ENCODE measurements around the gene DNAI1. TPM values are rescaled to one million over a fixed set of nuclear protein-coding genes. Genes with fewer than 3 reads are reported as not detected.
"Not testable (repeated sequence)": the region's sequence is repeated elsewhere in the genome, so short reads cannot be mapped to it uniquely, and the experiment has no call there.

The DNAI1 gene
- total RNA-seq, 1 donor from 2014 or later = not detected

GRCh38 chr9:34430843-34431437 lies 27.7 kb upstream of the DNAI1 start:
- Histone ChIP-seq H3K4me3 (ENCODE audit: low read length in 3 of 3) (peak overlapping the region in 2 of 3 donors; percentile 17 to 22), H3K9me3 (ENCODE audit: control insufficient read depth in 3 of 3, low read length in 3 of 3) (no peaks in the 10 kb centered on the region), H3K9ac (ENCODE audit: low read depth in 1 of 3, low read length in 3 of 3) (no peak overlapping the region), H3K27ac (ENCODE audit: low read depth, low read length) (peak overlapping the region; percentile 31), H3K36me3 (ENCODE audit: control insufficient read depth in 3 of 3, insufficient read depth in 3 of 3, low read length in 3 of 3) (peaks cover 0 to 3% (median 0%) of the 10 kb centered on the region in 3 donors), H3K4me1 (ENCODE audit: control insufficient read depth in 3 of 3, insufficient read depth in 3 of 3, low read length in 3 of 3) (peaks cover 17 to 37% (median 24%) of the 10 kb centered on the region in 3 donors), H3K27me3 (ENCODE audit: control insufficient read depth in 3 of 3, insufficient read depth in 3 of 3, low read length in 3 of 3) (no peaks in the 10 kb centered on the region)

GRCh38 chr9:34431667-34432066 lies 26.9 kb upstream of the DNAI1 start:
- no peak overlapping the region for H3K4me3 ChIP-seq (ENCODE audit: low read length in 3 of 3)
- peaks cover 0 to 3% (median 0%) of the 10 kb centered on the region in 3 donors for H3K36me3 ChIP-seq (ENCODE audit: control insufficient read depth in 3 of 3, insufficient read depth in 3 of 3, low read length in 3 of 3)
- H3K27ac ChIP-seq (ENCODE audit: low read depth, low read length) = no peak overlapping the region
- H3K4me1 ChIP-seq (ENCODE audit: control insufficient read depth in 3 of 3, insufficient read depth in 3 of 3, low read length in 3 of 3) = peaks cover 17 to 40% (median 24%) of the 10 kb centered on the region in 3 donors
- H3K9ac ChIP-seq (ENCODE audit: low read depth in 1 of 3, low read length in 3 of 3) = no peak overlapping the region
- H3K27me3 ChIP-seq (ENCODE audit: control insufficient read depth in 3 of 3, insufficient read depth in 3 of 3, low read length in 3 of 3) = no peaks in the 10 kb centered on the region
- H3K9me3 ChIP-seq (ENCODE audit: control insufficient read depth in 3 of 3, low read length in 3 of 3) = no peaks in the 10 kb centered on the region

- H3K9ac ChIP-seq (ENCODE audit: low read depth in 1 of 3, low read length in 3 of 3) = no peak overlapping the region
- no peaks in the 10 kb centered on the region for H3K9me3 ChIP-seq (ENCODE audit: control insufficient read depth in 3 of 3, low read length in 3 of 3)
- no peak overlapping the region for H3K4me3 ChIP-seq (ENCODE audit: low read length in 3 of 3)
- no peaks in the 10 kb centered on the region for H3K36me3 ChIP-seq (ENCODE audit: control insufficient read depth in 3 of 3, insufficient read depth in 3 of 3, low read length in 3 of 3)
- H3K27me3 ChIP-seq (ENCODE audit: control insufficient read depth in 3 of 3, insufficient read depth in 3 of 3, low read length in 3 of 3) = no peaks in the 10 kb centered on the region
- no peak overlapping the region for H3K27ac ChIP-seq (ENCODE audit: low read depth, low read length)
- H3K4me1 ChIP-seq (ENCODE audit: control insufficient read depth in 3 of 3, insufficient read depth in 3 of 3, low read length in 3 of 3) = peaks cover 16 to 24% (median 18%) of the 10 kb centered on the region in 3 donors
Observed at GRCh38 chr9:34437006-34437925, 21.3 kb upstream of the DNAI1 start.

- peaks cover 16 to 23% (median 16%) of the 10 kb centered on the region in 3 donors for H3K4me1 ChIP-seq (ENCODE audit: control insufficient read depth in 3 of 3, insufficient read depth in 3 of 3, low read length in 3 of 3)
- not testable (repeated sequence) for H3K27ac ChIP-seq (ENCODE audit: low read depth, low read length); H3K9me3 ChIP-seq (ENCODE audit: control insufficient read depth in 3 of 3, low read length in 3 of 3); H3K27me3 ChIP-seq (ENCODE audit: control insufficient read depth in 3 of 3, insufficient read depth in 3 of 3, low read length in 3 of 3); H3K36me3 ChIP-seq (ENCODE audit: control insufficient read depth in 3 of 3, insufficient read depth in 3 of 3, low read length in 3 of 3); H3K9ac ChIP-seq (ENCODE audit: low read depth in 1 of 3, low read length in 3 of 3); H3K4me3 ChIP-seq (ENCODE audit: low read length in 3 of 3)
Observed at GRCh38 chr9:34437926-34438307, 20.7 kb upstream of the DNAI1 start.

GRCh38 chr9:34438465-34438864 lies 20.1 kb upstream of the DNAI1 start:
- not testable (repeated sequence) for H3K9me3 ChIP-seq (ENCODE audit: control insufficient read depth in 3 of 3, low read length in 3 of 3); H3K36me3 ChIP-seq (ENCODE audit: control insufficient read depth in 3 of 3, insufficient read depth in 3 of 3, low read length in 3 of 3); H3K4me3 ChIP-seq (ENCODE audit: low read length in 3 of 3); H3K9ac ChIP-seq (ENCODE audit: low read depth in 1 of 3, low read length in 3 of 3); H3K27me3 ChIP-seq (ENCODE audit: control insufficient read depth in 3 of 3, insufficient read depth in 3 of 3, low read length in 3 of 3); H3K27ac ChIP-seq (ENCODE audit: low read depth, low read length)
- H3K4me1 ChIP-seq (ENCODE audit: control insufficient read depth in 3 of 3, insufficient read depth in 3 of 3, low read length in 3 of 3) = peaks cover 16 to 28% (median 16%) of the 10 kb centered on the region in 3 donors

GRCh38 chr9:34440017-34440416 lies 18.6 kb upstream of the DNAI1 start:
- Histone ChIP-seq H3K27ac (ENCODE audit: low read depth, low read length) (no peak overlapping the region), H3K4me3 (ENCODE audit: low read length in 3 of 3) (no peak overlapping the region), H3K27me3 (ENCODE audit: control insufficient read depth in 3 of 3, insufficient read depth in 3 of 3, low read length in 3 of 3) (no peaks in the 10 kb centered on the region), H3K4me1 (ENCODE audit: control insufficient read depth in 3 of 3, insufficient read depth in 3 of 3, low read length in 3 of 3) (peaks cover 25 to 36% (median 29%) of the 10 kb centered on the region in 3 donors), H3K9me3 (ENCODE audit: control insufficient read depth in 3 of 3, low read length in 3 of 3) (no peaks in the 10 kb centered on the region), H3K9ac (ENCODE audit: low read depth in 1 of 3, low read length in 3 of 3) (no peak overlapping the region), H3K36me3 (ENCODE audit: control insufficient read depth in 3 of 3, insufficient read depth in 3 of 3, low read length in 3 of 3) (no peaks in the 10 kb centered on the region)

GRCh38 chr9:34442770-34443169 lies 15.8 kb upstream of the DNAI1 start:
- Histone ChIP-seq H3K4me1 (ENCODE audit: control insufficient read depth in 3 of 3, insufficient read depth in 3 of 3, low read length in 3 of 3) (peaks cover 34 to 41% (median 40%) of the 10 kb centered on the region in 3 donors), H3K27ac (ENCODE audit: low read depth, low read length) (no peak overlapping the region), H3K36me3 (ENCODE audit: control insufficient read depth in 3 of 3, insufficient read depth in 3 of 3, low read length in 3 of 3) (no peaks in the 10 kb centered on the region), H3K9ac (ENCODE audit: low read depth in 1 of 3, low read length in 3 of 3) (no peak overlapping the region), H3K27me3 (ENCODE audit: control insufficient read depth in 3 of 3, insufficient read depth in 3 of 3, low read length in 3 of 3) (no peaks in the 10 kb centered on the region), H3K4me3 (ENCODE audit: low read length in 3 of 3) (no peak overlapping the region), H3K9me3 (ENCODE audit: control insufficient read depth in 3 of 3, low read length in 3 of 3) (no peaks in the 10 kb centered on the region)

- Histone ChIP-seq H3K27ac (ENCODE audit: low read depth, low read length) (no peak overlapping the region), H3K9me3 (ENCODE audit: control insufficient read depth in 3 of 3, low read length in 3 of 3) (no peaks in the 10 kb centered on the region), H3K27me3 (ENCODE audit: control insufficient read depth in 3 of 3, insufficient read depth in 3 of 3, low read length in 3 of 3) (no peaks in the 10 kb centered on the region), H3K36me3 (ENCODE audit: control insufficient read depth in 3 of 3, insufficient read depth in 3 of 3, low read length in 3 of 3) (no peaks in the 10 kb centered on the region), H3K9ac (ENCODE audit: low read depth in 1 of 3, low read length in 3 of 3) (no peak overlapping the region), H3K4me1 (ENCODE audit: control insufficient read depth in 3 of 3, insufficient read depth in 3 of 3, low read length in 3 of 3) (peaks cover 34 to 44% (median 41%) of the 10 kb centered on the region in 3 donors), H3K4me3 (ENCODE audit: low read length in 3 of 3) (no peak overlapping the region)
Observed at GRCh38 chr9:34443533-34443932, 15.1 kb upstream of the DNAI1 start.

GRCh38 chr9:34443976-34444375 lies 14.6 kb upstream of the DNAI1 start:
- no peaks in the 10 kb centered on the region for H3K9me3 ChIP-seq (ENCODE audit: control insufficient read depth in 3 of 3, low read length in 3 of 3)
- no peak overlapping the region for H3K27ac ChIP-seq (ENCODE audit: low read depth, low read length)
- H3K27me3 ChIP-seq (ENCODE audit: control insufficient read depth in 3 of 3, insufficient read depth in 3 of 3, low read length in 3 of 3) = no peaks in the 10 kb centered on the region
- H3K4me3 ChIP-seq (ENCODE audit: low read length in 3 of 3) = no peak overlapping the region
- no peak overlapping the region for H3K9ac ChIP-seq (ENCODE audit: low read depth in 1 of 3, low read length in 3 of 3)
- H3K4me1 ChIP-seq (ENCODE audit: control insufficient read depth in 3 of 3, insufficient read depth in 3 of 3, low read length in 3 of 3) = peaks cover 34 to 44% (median 41%) of the 10 kb centered on the region in 3 donors
- no peaks in the 10 kb centered on the region for H3K36me3 ChIP-seq (ENCODE audit: control insufficient read depth in 3 of 3, insufficient read depth in 3 of 3, low read length in 3 of 3)

- Histone ChIP-seq H3K4me3 (ENCODE audit: low read length in 3 of 3) (no peak overlapping the region), H3K27ac (ENCODE audit: low read depth, low read length) (no peak overlapping the region), H3K27me3 (ENCODE audit: control insufficient read depth in 3 of 3, insufficient read depth in 3 of 3, low read length in 3 of 3) (no peaks in the 10 kb centered on the region), H3K4me1 (ENCODE audit: control insufficient read depth in 3 of 3, insufficient read depth in 3 of 3, low read length in 3 of 3) (peaks cover 31 to 37% (median 33%) of the 10 kb centered on the region in 3 donors), H3K9me3 (ENCODE audit: control insufficient read depth in 3 of 3, low read length in 3 of 3) (no peaks in the 10 kb centered on the region), H3K36me3 (ENCODE audit: control insufficient read depth in 3 of 3, insufficient read depth in 3 of 3, low read length in 3 of 3) (no peaks in the 10 kb centered on the region), H3K9ac (ENCODE audit: low read depth in 1 of 3, low read length in 3 of 3) (no peak overlapping the region)
Observed at GRCh38 chr9:34446468-34446891, 12.1 kb upstream of the DNAI1 start.
